ENCODE measurements around the gene MBOAT7. TPM values are rescaled to one million over a fixed set of nuclear protein-coding genes. Genes with fewer than 3 reads are reported as not detected.

Gene MBOAT7
- total and polyA plus RNA-seq, 2 of the 4 experiments (the other 2 are of a cell fraction) = 11.3 to 121 TPM

GRCh38 chr19:54208784-54209057 lies 19.3 kb upstream of the MBOAT7 start:
- intact Hi-C loops (cut with micrococcal nuclease) (no loop called here), dilution Hi-C loops (cut with HindIII; ENCODE audit: low sequenced_read_pairs, unreplicated experiment) (no loop called here), in situ Hi-C loops (cut with MboI; ENCODE audit: low sequenced_read_pairs) (loop anchor here (10.0 kb wide), 1 partner anchor 246 kb away; no protein-coding TSS in a partner anchor)
- Histone ChIP-seq H3K79me1 (ENCODE audit: low read depth in 1 of 2, low read length in 2 of 2) (peaks cover 6 to 68% of the 10 kb centered on the region in 2 experiments), H3K4me1 (ENCODE audit: control insufficient read depth, insufficient read depth, low read length) (peaks cover 30% of the 10 kb centered on the region), H2BK5ac (ENCODE audit: low read depth, low read length, poor library complexity, severe bottlenecking) (peak overlapping the region; percentile 12), H3K23ac (ENCODE audit: low read depth, low read length) (no peak overlapping the region), H3K27me3 (ENCODE audit: control insufficient read depth, insufficient read depth, low read length) (no peaks in the 10 kb centered on the region), H3K4ac (ENCODE audit: low read depth, low read length) (no peak overlapping the region), H4K8ac (ENCODE audit: low read depth in 2 of 2, low read length in 2 of 2) (no peak overlapping the region), H3K9me1 (ENCODE audit: insufficient read depth, low read length) (peaks cover 27% of the 10 kb centered on the region), H3K9me3 (ENCODE audit: control insufficient read depth, insufficient read depth, low read length) (no peaks in the 10 kb centered on the region), H4K5ac (ENCODE audit: low read depth, low read length) (no peak overlapping the region), H3K9ac (ENCODE audit: low read depth, low read length) (no peak overlapping the region), H4K91ac (ENCODE audit: insufficient read depth, low read depth, low read length) (no peak overlapping the region), H3K4me3 (ENCODE audit: insufficient read depth, low read depth, low read length) (no peak overlapping the region), H2BK120ac (ENCODE audit: low read depth, low read length) (no peak overlapping the region), H4K20me1 (ENCODE audit: insufficient read depth, low read length) (peaks cover 75% of the 10 kb centered on the region), H2BK20ac (ENCODE audit: low read depth, low read length) (no peak overlapping the region), H3K18ac (ENCODE audit: low read depth, low read length) (no peak overlapping the region; the same call in 1 of the 2 replicates), H2AK5ac (ENCODE audit: low read depth, low read length) (no peak overlapping the region; the same call in 1 of the 2 replicates), H2BK15ac (ENCODE audit: low read depth, low read length) (no peak overlapping the region), H3K56ac (ENCODE audit: extremely low read depth, insufficient read depth, low read length) (no peak overlapping the region), H2AFZ (replicated peaks; ENCODE audit: low read length, poor library complexity) (no peak overlapping the region), H3K36me3 (ENCODE audit: control insufficient read depth, insufficient read depth, low read length) (peaks cover 39% of the 10 kb centered on the region), H3K14ac (replicated peaks; ENCODE audit: low read depth, low read length) (no peak overlapping the region), H3K4me2 (ENCODE audit: low read depth, low read length) (no peak overlapping the region), H3K27ac (ENCODE audit: insufficient read depth, low read length) (peak overlapping the region; percentile 48; the same call in 1 of the 2 replicates), H2AK9ac (replicated peaks; ENCODE audit: low read depth, low read length, poor library complexity) (no peak overlapping the region)
- no TSS peak for BruUV-seq (replicated peaks)
- DNase-seq (no peak), ATAC-seq (ENCODE audit: low read depth) (no peak)
- ChIA-PET POLR2A (ENCODE audit: unreplicated experiment) (interaction anchor here (1.5 kb wide), 1 partner anchor 19 kb away, joined by 6 read pairs; the partner anchor contains the start of gene MBOAT7), CTCF (no interaction called here)
- TF ChIP-seq, protein P1, sequence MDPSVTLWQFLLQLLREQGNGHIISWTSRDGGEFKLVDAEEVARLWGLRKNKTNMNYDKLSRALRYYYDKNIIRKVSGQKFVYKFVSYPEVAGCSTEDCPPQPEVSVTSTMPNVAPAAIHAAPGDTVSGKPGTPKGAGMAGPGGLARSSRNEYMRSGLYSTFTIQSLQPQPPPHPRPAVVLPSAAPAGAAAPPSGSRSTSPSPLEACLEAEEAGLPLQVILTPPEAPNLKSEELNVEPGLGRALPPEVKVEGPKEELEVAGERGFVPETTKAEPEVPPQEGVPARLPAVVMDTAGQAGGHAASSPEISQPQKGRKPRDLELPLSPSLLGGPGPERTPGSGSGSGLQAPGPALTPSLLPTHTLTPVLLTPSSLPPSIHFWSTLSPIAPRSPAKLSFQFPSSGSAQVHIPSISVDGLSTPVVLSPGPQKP (IDR thresholded peaks at IDR 0.05; ENCODE audit: borderline replicate concordance, low read depth, low read length) = no peak
- TF ChIP-seq RCOR1 (IDR thresholded peaks at IDR 0.05; ENCODE audit: insufficient replicate concordance, low read length) (no peak), MAFK (IDR thresholded peaks at IDR 0.05; ENCODE audit: low read depth, low read length) (no peak), BHLHE40 (IDR thresholded peaks at IDR 0.05; ENCODE audit: low read depth, low read length) (no peak), MXI1 (IDR thresholded peaks at IDR 0.05; ENCODE audit: borderline replicate concordance, low read depth, low read length) (no peak), NFE2L2 (IDR thresholded peaks at IDR 0.05; ENCODE audit: low read depth, low read length) (no peak), MAZ (IDR thresholded peaks at IDR 0.05; ENCODE audit: borderline replicate concordance, low read depth, low read length) (no peak), RAD21 (IDR thresholded peaks at IDR 0.05; ENCODE audit: low read length) (no peak), POLR2A (IDR thresholded peaks at IDR 0.05; ENCODE audit: low read depth, low read length) (no peak; the same call in 1 of the 2 replicates), USF2 (IDR thresholded peaks at IDR 0.05; ENCODE audit: low read depth, low read length) (no peak), CEBPB (IDR thresholded peaks at IDR 0.05; ENCODE audit: low read depth, low read length) (no peak), SMC3 (IDR thresholded peaks at IDR 0.05; ENCODE audit: low read depth, low read length) (no peak), FOS (IDR thresholded peaks at IDR 0.05; ENCODE audit: low read depth, low read length) (no peak), CHD1 (IDR thresholded peaks at IDR 0.05; ENCODE audit: low read depth, low read length) (no peak), CTCF (conservative IDR thresholded peaks at IDR 0.05; ENCODE audit: low read depth, low read length) (no peak), RFX5 (IDR thresholded peaks at IDR 0.05; ENCODE audit: low read depth, low read length) (no peak)
- 73% methylated on average over 2 of the region's 8 CpGs; no CpG with 5 or more reads in 1 of the 2 experiments for WGBS, 2 experiments (ENCODE audit: extremely low coverage in 2 of 2, insufficient read length in 1 of 2)

All from IMR-90 (cell line).